GM12878 (cell line): ENCODE results near the gene C20orf202. TPM values are rescaled to one million over a fixed set of nuclear protein-coding genes. Genes with fewer than 3 reads are reported as not detected.

Experiments
- ATAC-seq: fragments of 200-7000 bp; cut with Tn5 transposase; 3 replicates; pipeline ENCODE4 v1.9.1; 2020; ENCODE audit warnings: mild to moderate bottlenecking, moderate library complexity
- BruUV-seq: library from RNA; stranded (reverse); fragments of 400-500 nt; replicated peaks from 2 replicates; lab custom pipeline; 2021; lab: Mats Ljungman, UMichigan
- CTCF ChIA-PET: fragments of 300-600 bp; sonication (Branson Sonifier 250); formaldehyde crosslinking; extraction: SDS; loops from one replicate; lab custom pipeline; 2021; ENCODE audit warnings: inconsistent platforms; lab: Yijun Ruan, JAX
- POLR2A ChIA-PET: fragments of 350-600 bp; formaldehyde crosslinking; extraction: SDS; loops from one replicate; lab custom pipeline; 2021; ENCODE audit warnings: inconsistent platforms; lab: Charles Lee
- RAD21 ChIA-PET: fragments of 300-600 bp; sonication (Branson Sonifier 250); formaldehyde crosslinking; loops from one replicate; lab custom pipeline; 2023; ENCODE audit warnings: antibody characterized with exemption; ENCODE audit not compliant: unreplicated experiment; lab: Charles Lee
- SMC1A ChIA-PET: fragments of 300-600 bp; sonication (Branson Sonifier 250); formaldehyde crosslinking; loops from one replicate; lab custom pipeline; 2023; ENCODE audit not compliant: unreplicated experiment, uncharacterized antibody; lab: Charles Lee
- DNase-seq: peaks from one replicate; pipeline ENCODE4 v3.0.0-alpha.2; 2011; ENCODE audit warnings: low read depth, low spot score
- FAIRE-seq: peaks from 3 replicates; lab custom pipeline; 2011; peaks lifted over from hg19 to GRCh38; lab: Jason Lieb, UNC
- H2AFZ ChIP-seq: 2 replicates; pipeline ENCODE4 v1.6.0; 2011; ENCODE audit warnings: low read depth, low read length, control low read depth; ENCODE audit not compliant: control insufficient read depth
- H3K27ac ChIP-seq: 2 replicates; pipeline ENCODE4 v1.5.1; 2011; ENCODE audit warnings: control low read depth; ENCODE audit not compliant: control insufficient read depth, insufficient read depth
- H3K27me3 ChIP-seq, 2 experiments: replicated peaks in 1 of 2; 2 replicates each; pipeline versions ENCODE4 v1.6.0 to v1.6.1; 2011; ENCODE audit warnings: low read length in 1 of 2; ENCODE audit not compliant: control insufficient read depth in 2 of 2, insufficient read depth in 2 of 2
- H3K36me3 ChIP-seq, 2 experiments: 2 replicates each; pipeline ENCODE4 v1.5.1; 2011; ENCODE audit warnings: low read length in 1 of 2; ENCODE audit not compliant: control insufficient read depth in 2 of 2, insufficient read depth in 2 of 2
- H3K4me1 ChIP-seq: 2 replicates; pipeline ENCODE4 v1.6.1; 2011; ENCODE audit warnings: mild to moderate bottlenecking, low read length, moderate library complexity, mixed read lengths; ENCODE audit not compliant: control insufficient read depth, insufficient read depth
- H3K4me2 ChIP-seq: 2 replicates; pipeline ENCODE4 v1.6.0; 2011; ENCODE audit warnings: control low read depth; ENCODE audit not compliant: control insufficient read depth, insufficient read depth
- H3K4me3 ChIP-seq: fragments of 200-600 bp; sonication (generic); 2 replicates; pipeline ENCODE4 v1.5.1; 2016
- H3K79me2 ChIP-seq: 2 replicates; pipeline ENCODE4 v1.6.0; 2011; ENCODE audit warnings: low read length; ENCODE audit not compliant: control insufficient read depth, insufficient read depth
- H3K9ac ChIP-seq: 2 replicates; pipeline ENCODE4 v1.8.0; 2011; ENCODE audit warnings: low read length, control low read depth, mixed read lengths; ENCODE audit not compliant: control insufficient read depth, insufficient read depth
- H3K9me3 ChIP-seq: replicated peaks from 3 replicates; pipeline ENCODE4 v1.5.1; 2011; ENCODE audit warnings: mild to moderate bottlenecking, low read length; ENCODE audit not compliant: control insufficient read depth, insufficient read depth
- H4K20me1 ChIP-seq: 2 replicates; pipeline ENCODE4 v1.6.0; 2011; ENCODE audit not compliant: control insufficient read depth, insufficient read depth
- CBFB ChIP-seq: IDR thresholded peaks from 2 replicates; pipeline ENCODE4 v1.6.1; 2016; ENCODE audit warnings: antibody characterized with exemption, low read depth
- IRF5 ChIP-seq: fragments of 450-650 bp; IDR thresholded peaks from 2 replicates; pipeline ENCODE4 v1.6.1; 2017; ENCODE audit warnings: borderline replicate concordance
- MAX ChIP-seq: IDR thresholded peaks from 2 replicates; pipeline ENCODE4 v1.6.1; 2012; ENCODE audit warnings: low read depth, low read length, improper control_type of control experiment
- NFYA ChIP-seq: IDR thresholded peaks from 2 replicates; pipeline ENCODE4 v1.6.1; 2011; ENCODE audit warnings: low read depth, mild to moderate bottlenecking, low read length, improper control_type of control experiment, borderline replicate concordance
- RUNX3 ChIP-seq: IDR thresholded peaks from 2 replicates; pipeline ENCODE4 v1.6.1; 2012; ENCODE audit warnings: low read length, inconsistent platforms
- SRF ChIP-seq, 2 experiments: IDR thresholded peaks; 2 replicates each; pipeline ENCODE4 v1.6.1; 2011; ENCODE audit warnings: low read depth in 2 of 2, low read length in 2 of 2, mild to moderate bottlenecking in 1 of 2, moderate library complexity in 1 of 2
- WGBS: methylation state at CpG from one replicate; pipeline ENCODE4 v1.1.6; 2016; ENCODE audit warnings: low lambda C conversion rate; ENCODE audit not compliant: insufficient replicate concordance, insufficient coverage; ENCODE audit errors: missing lambda C conversion rate; 5-methylcytosine and 5-hydroxymethylcytosine counted together
- in situ Hi-C: fragments of 300-500 bp; cut with MboI; formaldehyde crosslinking; loops from 9 replicates; pipeline ENCODE4 v1.14.3; 2018; ENCODE audit warnings: mixed read lengths
- intact Hi-C: fragments of 100-400 bp; cut with micrococcal nuclease; formaldehyde crosslinking; loops from one replicate; pipeline ENCODE4 v1.14.2; 2022; ENCODE audit not compliant: unreplicated experiment
- polyA plus RNA-seq, 11 experiments: library from polyadenylated mRNA; depleted of rRNA in 4 of 11; unstranded in 6 of 11; stranded (reverse) in 5 of 11; fragments of >200 nt; fragmentation: Nextera tagmentation in 4 of 11; fragmentation: Illumina TruSeq in 1 of 11; extraction: Ambion mirVana in 4 of 11; extraction: Trizol in 1 of 11; gene quantifications; 1 replicate in 1 of 11; 2 replicates in 10 of 11; pipeline versions ENCODE4 v1.2.1 to v1.2.3, GENCODE V29; 2011 to 2016; ENCODE audit warnings: inconsistent platforms in 2 of 11, missing spikeins in 2 of 11, low read depth in 1 of 11
- total RNA-seq, 4 experiments: library from RNA; depleted of rRNA in 3 of 4; stranded (reverse); fragments of >200 nt in 3 of 4; fragmentation: Illumina TruSeq in 1 of 4; extraction: Trizol in 1 of 4; gene quantifications; 2 replicates each; pipeline versions ENCODE4 v1.2.1 to v1.2.3, GENCODE V29; 2013 to 2021

Gene C20orf202
- total and polyA plus RNA-seq, 10 of the 15 experiments (the other 5 are each of a cell fraction or from before 2014, with no cell fraction given) = 0.04 TPM; not detected in 8

- FAIRE-seq = no peak
Observed at GRCh38 chr20:1205802-1206201, 2.5 kb downstream of the C20orf202 start.

More at GRCh38 chr20:1205802-1206201, 2.5 kb downstream of the C20orf202 start:
- Histone ChIP-seq H4K20me1 (no peaks in the 10 kb centered on the region), H3K9ac (no peak overlapping the region), H3K27ac (no peak overlapping the region), H3K4me2 (no peak overlapping the region), H3K4me1 (no peaks in the 10 kb centered on the region), H3K36me3 (no peaks in the 10 kb centered on the region), H3K4me3 (no peak overlapping the region), H2AFZ (no peak overlapping the region), H3K27me3 (no peaks in the 10 kb centered on the region; a peak in 1 of 4 replicates), H3K9me3 (no peaks in the 10 kb centered on the region), H3K79me2 (no peaks in the 10 kb centered on the region)
- RAD21 ChIA-PET = no interaction called here
- SMC1A ChIA-PET = interaction anchor here (0.5 to 0.6 kb wide), 2 partner anchors 247 to 1190 kb away, joined by 3 read pairs; no protein-coding TSS in a partner anchor
- ATAC-seq (no peak), DNase-seq (no peak)
- BruUV-seq = no TSS peak
- intact Hi-C loops = no loop called here
- in situ Hi-C loops = no loop called here
- TF ChIP-seq SRF (IDR thresholded peaks at IDR 0.05; ENCODE audit: low read depth in 2 of 2, low read length in 2 of 2) (no peak), RUNX3 (no peak), IRF5 (no peak), MAX (no peak), NFYA (no peak), CBFB (no peak)
- POLR2A ChIA-PET = no interaction called here
- CTCF ChIA-PET = interaction anchor here (1.0 kb wide), 1 partner anchor 388 kb away, joined by 3 read pairs; no protein-coding TSS in a partner anchor
- WGBS = 31% methylated on average over 8 of the region's 8 CpGs
